H1 (cell line): ENCODE results near the gene SCRN1. TPM values are rescaled to one million over a fixed set of nuclear protein-coding genes. Genes with fewer than 3 reads are reported as not detected.

Experiments
- CTCF ChIA-PET: fragments of 300-600 bp; sonication (Branson Sonifier 250); formaldehyde crosslinking; loops from one replicate; lab custom pipeline; 2021; ENCODE audit not compliant: partially characterized antibody; lab: Charles Lee
- POLR2A ChIA-PET: fragments of 300-600 bp; sonication (Branson Sonifier 250); formaldehyde crosslinking; loops from one replicate; lab custom pipeline; 2021; ENCODE audit warnings: inconsistent platforms; ENCODE audit not compliant: partially characterized antibody; lab: Charles Lee
- DNase-seq, 2 experiments: peaks; one replicate each; pipeline versions ENCODE4 v3.0.0 to v3.0.0-alpha.2; 2010 to 2022; ENCODE audit warnings: low spot score in 2 of 2, low read depth in 1 of 2, mixed read lengths in 1 of 2
- FAIRE-seq: peaks from 2 replicates; lab custom pipeline; 2011; peaks lifted over from hg19 to GRCh38; lab: Jason Lieb, UNC
- H2AFZ ChIP-seq: 2 replicates; pipeline ENCODE4 v1.8.1; 2012; ENCODE audit warnings: low read length, inconsistent platforms
- H2AK5ac ChIP-seq: 2 replicates; pipeline ENCODE4 v1.6.1; 2013; ENCODE audit warnings: low read depth, low read length
- H2BK120ac ChIP-seq: replicated peaks from 2 replicates; pipeline ENCODE3; 2013; ENCODE audit warnings: low read depth, low read length, inconsistent platforms
- H2BK12ac ChIP-seq: 2 replicates; pipeline ENCODE4 v1.6.1; 2013; ENCODE audit warnings: low read depth, low read length
- H2BK15ac ChIP-seq: 2 replicates; pipeline ENCODE4 v1.6.1; 2013; ENCODE audit warnings: low read length
- H2BK20ac ChIP-seq: 2 replicates; pipeline ENCODE4 v1.6.1; 2013; ENCODE audit warnings: low read length
- H2BK5ac ChIP-seq: 2 replicates; pipeline ENCODE4 v1.6.1; 2013; ENCODE audit warnings: low read depth, low read length
- H3K14ac ChIP-seq: 2 replicates; pipeline ENCODE4 v1.6.1; 2013; ENCODE audit warnings: inconsistent platforms; ENCODE audit not compliant: insufficient read length
- H3K18ac ChIP-seq: 2 replicates; pipeline ENCODE4 v1.6.1; 2013; ENCODE audit warnings: low read length; ENCODE audit errors: extremely low read depth
- H3K23ac ChIP-seq: 2 replicates; pipeline ENCODE4 v1.6.1; 2013; ENCODE audit warnings: inconsistent platforms; ENCODE audit not compliant: insufficient read length
- H3K23me2 ChIP-seq: 2 replicates; pipeline ENCODE4 v1.6.1; 2013; ENCODE audit warnings: low read depth, low read length
- H3K27ac ChIP-seq: 2 replicates; pipeline ENCODE4 v1.6.1; 2011; ENCODE audit warnings: low read depth, low read length, inconsistent platforms
- H3K27me3 ChIP-seq, 4 experiments: replicated peaks in 1 of 4; 1 replicate in 1 of 4; 2 replicates in 3 of 4; pipeline versions ENCODE4 v1.6.1 to v1.8.1; 2011 to 2013; ENCODE audit warnings: low read length in 3 of 4, mild to moderate bottlenecking in 3 of 4, inconsistent platforms in 2 of 4, mixed read lengths in 2 of 4, moderate library complexity in 1 of 4; ENCODE audit not compliant: control insufficient read depth in 3 of 4, insufficient read depth in 3 of 4; ENCODE audit errors: extremely low read depth in 1 of 4
- H3K36me3 ChIP-seq, 4 experiments: 2 replicates each; pipeline versions ENCODE4 v1.6.1 to v1.8.1; 2011 to 2013; ENCODE audit warnings: mild to moderate bottlenecking in 4 of 4, low read length in 3 of 4, moderate library complexity in 2 of 4, control low read depth in 1 of 4, inconsistent platforms in 1 of 4; ENCODE audit not compliant: insufficient read depth in 4 of 4, control insufficient read depth in 2 of 4
- H3K4ac ChIP-seq: replicated peaks from 2 replicates; pipeline ENCODE3; 2013; ENCODE audit warnings: low read length, low read depth, mixed read lengths, inconsistent platforms; ENCODE audit not compliant: insufficient read length
- H3K4me1 ChIP-seq, 4 experiments: replicated peaks in 1 of 4; 1 replicate in 1 of 4; 2 replicates in 3 of 4; pipeline versions ENCODE4 v1.6.1 to v1.8.1; 2011 to 2013; ENCODE audit warnings: low read length in 3 of 4, inconsistent platforms in 2 of 4, mixed read lengths in 1 of 4; ENCODE audit not compliant: insufficient read depth in 4 of 4, control insufficient read depth in 3 of 4
- H3K4me2 ChIP-seq, 2 experiments: 2 replicates each; pipeline versions ENCODE4 v1.6.1 to v1.8.1; 2011 to 2013; ENCODE audit warnings: low read depth in 2 of 2, low read length in 2 of 2, control low read depth in 1 of 2, inconsistent platforms in 1 of 2, mild to moderate bottlenecking in 1 of 2; ENCODE audit not compliant: insufficient read depth in 1 of 2
- H3K4me3 ChIP-seq, 4 experiments: fragments of 200-600, 300-600 bp in 1 of 4; sonication (generic), shearing (Covaris generic), sonication (Bioruptor Twin) in 1 of 4; 2 replicates each; pipeline versions ENCODE4 v1.5.1 to v1.8.1; 2011 to 2016; ENCODE audit warnings: low read length in 4 of 4, low read depth in 3 of 4, control low read depth in 2 of 4, inconsistent platforms in 2 of 4, mild to moderate bottlenecking in 2 of 4, mixed read lengths in 1 of 4, moderate library complexity in 1 of 4; ENCODE audit not compliant: insufficient read depth in 2 of 4; ENCODE audit errors: extremely low read depth in 1 of 4
- H3K56ac ChIP-seq: replicated peaks from 2 replicates; pipeline ENCODE3; 2013; ENCODE audit warnings: low read depth, mild to moderate bottlenecking, mixed read lengths, low read length, inconsistent platforms; ENCODE audit not compliant: insufficient read length
- H3K79me1 ChIP-seq: 2 replicates; pipeline ENCODE4 v1.6.1; 2013; ENCODE audit warnings: low read depth, low read length, control low read depth
- H3K79me2 ChIP-seq, 2 experiments: 2 replicates each; pipeline versions ENCODE4 v1.6.1 to v1.8.1; 2012 to 2013; ENCODE audit warnings: low read length in 2 of 2, mild to moderate bottlenecking in 2 of 2, inconsistent platforms in 1 of 2; ENCODE audit not compliant: insufficient read depth in 2 of 2, control insufficient read depth in 1 of 2
- H3K9ac ChIP-seq, 4 experiments: replicated peaks in 1 of 4; 1 replicate in 1 of 4; 2 replicates in 3 of 4; pipeline versions ENCODE4 v1.6.1 to v1.8.1; 2011 to 2013; ENCODE audit warnings: low read depth in 3 of 4, low read length in 3 of 4, control low read depth in 2 of 4, mild to moderate bottlenecking in 2 of 4, moderate library complexity in 2 of 4, inconsistent platforms in 1 of 4; ENCODE audit errors: extremely low read depth in 1 of 4
- H3K9me3 ChIP-seq, 2 experiments: 2 replicates each; pipeline versions ENCODE4 v1.6.1 to v1.8.1; 2012 to 2013; ENCODE audit warnings: mild to moderate bottlenecking in 2 of 2, moderate library complexity in 2 of 2, control low read depth in 1 of 2, inconsistent platforms in 1 of 2, low read depth in 1 of 2, low read length in 1 of 2, mixed read lengths in 1 of 2; ENCODE audit not compliant: insufficient read depth in 2 of 2
- H4K20me1 ChIP-seq, 2 experiments: replicated peaks in 1 of 2; 2 replicates each; pipeline versions ENCODE3 to v1.8.1; 2011 to 2013; ENCODE audit warnings: inconsistent platforms in 2 of 2, low read length in 2 of 2, mild to moderate bottlenecking in 1 of 2; ENCODE audit not compliant: insufficient read depth in 2 of 2, control insufficient read depth in 1 of 2
- H4K5ac ChIP-seq: 2 replicates; pipeline ENCODE4 v1.6.1; 2013; ENCODE audit warnings: low read length, low read depth, mixed read lengths, inconsistent platforms; ENCODE audit not compliant: insufficient read length
- H4K8ac ChIP-seq: 2 replicates; pipeline ENCODE4 v1.8.0; 2013; ENCODE audit warnings: mild to moderate bottlenecking, moderate library complexity, low read length, inconsistent platforms; ENCODE audit not compliant: insufficient read depth; ENCODE audit errors: extremely low read depth
- H4K91ac ChIP-seq: replicated peaks from 2 replicates; pipeline ENCODE3; 2013; ENCODE audit warnings: low read length, mixed read lengths, inconsistent platforms; ENCODE audit not compliant: insufficient read length
- CTCF ChIP-seq, 3 experiments: IDR thresholded peaks; 1 replicate in 2 of 3; 2 replicates in 1 of 3; pipeline versions ENCODE4 v1.5.1 to v1.6.1; 2011; ENCODE audit warnings: low read length in 3 of 3, mild to moderate bottlenecking in 3 of 3, inconsistent platforms in 2 of 3, low read depth in 1 of 3, moderate library complexity in 1 of 3; ENCODE audit not compliant: insufficient read depth in 1 of 3; ENCODE audit errors: control extremely low read depth in 1 of 3
- E2F6 ChIP-seq: IDR thresholded peaks from 2 replicates; pipeline ENCODE4 v1.6.1; 2012; ENCODE audit warnings: inconsistent platforms
- EGR1 ChIP-seq: IDR thresholded peaks from 2 replicates; pipeline ENCODE4 v1.6.1; 2011; ENCODE audit warnings: low read depth, low read length, borderline replicate concordance
- FOSL1 ChIP-seq: IDR thresholded peaks from 2 replicates; pipeline ENCODE4 v1.6.1; 2011; ENCODE audit warnings: mild to moderate bottlenecking, low read depth, low read length, moderate library complexity; ENCODE audit not compliant: insufficient read depth
- MAX ChIP-seq: IDR thresholded peaks from 2 replicates; pipeline ENCODE4 v1.6.1; 2012; ENCODE audit warnings: inconsistent platforms
- RAD21 ChIP-seq, 2 experiments: IDR thresholded peaks in 1 of 2; conservative IDR thresholded peaks in 1 of 2; 2 replicates each; pipeline ENCODE4 v1.6.1; 2011; ENCODE audit warnings: low read depth in 2 of 2, low read length in 2 of 2, improper control_type of control experiment in 1 of 2, inconsistent platforms in 1 of 2, mild to moderate bottlenecking in 1 of 2, moderate library complexity in 1 of 2
- RBBP5 ChIP-seq: IDR thresholded peaks from 2 replicates; pipeline ENCODE4 v1.7.1; 2012; ENCODE audit warnings: low read depth, mild to moderate bottlenecking, inconsistent platforms, low read length, moderate library complexity, borderline replicate concordance
- RXRA ChIP-seq: IDR thresholded peaks from 2 replicates; pipeline ENCODE4 v1.6.1; 2011; ENCODE audit warnings: low read depth, mild to moderate bottlenecking, low read length, moderate library complexity; ENCODE audit not compliant: insufficient read depth
- WGBS, 2 experiments: shearing (Covaris generic) in 1 of 2; methylation state at CpG; one replicate each; pipeline versions ENCODE4 v1.1.6 to v1.1.7; 2013 to 2015; ENCODE audit warnings: low lambda C conversion rate in 2 of 2, mixed read lengths in 2 of 2, inconsistent platforms in 1 of 2, low coverage in 1 of 2, missing lambda C conversion rate in 1 of 2; ENCODE audit not compliant: insufficient replicate concordance in 2 of 2, insufficient coverage in 1 of 2, insufficient read length in 1 of 2; ENCODE audit errors: extremely low coverage in 1 of 2, missing lambda C conversion rate in 1 of 2; 5-methylcytosine and 5-hydroxymethylcytosine counted together
- polyA plus RNA-seq, 7 experiments: library from polyadenylated mRNA; depleted of rRNA in 3 of 7; stranded (reverse) in 5 of 7; unstranded in 2 of 7; fragments of >200 nt in 5 of 7; fragments of 200-250 nt in 2 of 7; gene quantifications; 1 replicate in 5 of 7; 2 replicates in 1 of 7; 4 replicates in 1 of 7; pipeline versions ENCODE4 v1.2.1 to v1.2.3, GENCODE V29; 2011 to 2013; ENCODE audit warnings: missing spikeins in 2 of 7, mixed read lengths in 2 of 7
- total RNA-seq: library from RNA; stranded (reverse); fragmentation: NEBNext Ultra II Directional; extraction: Animal tissue kit (Norgen Biotek cat#: 25700); gene quantifications from 2 replicates; pipeline ENCODE4 v1.2.1, GENCODE V29; 2021

Gene SCRN1
- total and polyA plus RNA-seq, 2 of the 8 experiments (the other 6 are each of a cell fraction or from before 2014, with no cell fraction given): 36.0 to 75.8 TPM

- Histone ChIP-seq H3K36me3 (no peaks in the 10 kb centered on the region), H3K4me2 (peak overlapping the region; percentile 37 to 41; a peak in 2 of 4 replicates), H2BK12ac (peak overlapping the region; percentile 41; the same call in 1 of the 2 replicates), H3K9ac (no peak overlapping the region), H4K5ac (no peak overlapping the region), H3K9me3 (no peaks in the 10 kb centered on the region), H3K27me3 (no peaks in the 10 kb centered on the region), H2BK20ac (no peak overlapping the region), H3K79me2 (0 out of 4 replicates have a peak, but pooled peaks cover 0 to 3% of the 10 kb centered on the region in 2 experiments), H3K79me1 (no peaks in the 10 kb centered on the region; the same call in 1 of the 2 replicates), H4K8ac (no peak overlapping the region), H2AK5ac (no peak overlapping the region), H3K27ac (no peak overlapping the region), H3K4me3 (no peak overlapping the region), H4K20me1 (no peaks in the 10 kb centered on the region), H2BK120ac (no peak overlapping the region), H4K91ac (no peak overlapping the region), H2BK5ac (0 out of 2 replicates have a peak overlapping the region, but pooled peaks have one; percentile 36), H3K23me2 (peaks cover 10% of the 10 kb centered on the region), H3K23ac (no peak overlapping the region), H3K4me1 (peaks cover 7 to 15% (median 15%) of the 10 kb centered on the region in 4 experiments), H3K18ac (0 out of 2 replicates have a peak overlapping the region, but pooled peaks have one; percentile 44), H2AFZ (peak overlapping the region; percentile 77; the same call in 1 of the 2 replicates), H2BK15ac (no peak overlapping the region), H3K56ac (no peak overlapping the region), H3K4ac (no peak overlapping the region), H3K14ac (no peak overlapping the region)
- 22% methylated on average over 7 of the region's 7 CpGs; no CpG with 5 or more reads in 1 of the 2 experiments for WGBS, 2 experiments
- POLR2A ChIA-PET: interaction anchor here (1.2 to 1.6 kb wide), 2 partner anchors 10 to 240 kb away, joined by 3 read pairs; no protein-coding TSS in a partner anchor
- CTCF ChIA-PET: interaction anchor here (0.9 to 5.2 kb wide), 18 partner anchors 10 to 400 kb away, joined by 3 to 18 read pairs (median 3); no protein-coding TSS in a partner anchor
- DNase-seq: peak; percentile 29 to 61
- FAIRE-seq: peak; percentile 84
- TF ChIP-seq EGR1 (0 out of 2 replicates have a peak, but pooled peaks have one; percentile 5), FOSL1 (no peak), E2F6 (peak; percentile 29; the same call in 1 of the 2 replicates), CTCF (IDR thresholded peaks at IDR 0.05; ENCODE audit: control extremely low read depth in 1 of 3, insufficient read depth in 1 of 3, low read depth in 1 of 3, low read length in 3 of 3) (peak; percentile 24 to 55 (median 47)), RXRA (0 out of 2 replicates have a peak, but pooled peaks have one; percentile 11), RAD21 (IDR thresholded peaks at IDR 0.05 in 1 of 2, conservative IDR thresholded peaks at IDR 0.05 in 1 of 2; ENCODE audit: low read depth in 2 of 2, low read length in 2 of 2) (peak; percentile 61 to 72), RBBP5 (no peak), MAX (0 out of 2 replicates have a peak, but pooled peaks have one; percentile 7)
Observed at GRCh38 chr7:29881724-29882123, 107.9 kb downstream of the SCRN1 start.
